HG03565 (cell line): ENCODE results near the gene NLRP7.
A peak's percentile ranks its signal among the peaks of the same experiment; 100 is the strongest.
"Not testable (repeated sequence)": the region's sequence is repeated elsewhere in the genome, so short reads cannot be mapped to it uniquely, and the experiment has no call there.

Experiments
- ATAC-seq: cut with Tn5 transposase; IDR thresholded peaks from one replicate; pipeline ENCODE4 v1.9.1; 2021; ENCODE audit warnings: mild to moderate bottlenecking, moderate library complexity; ENCODE audit not compliant: unreplicated experiment

The NLRP7 gene

DNA sequence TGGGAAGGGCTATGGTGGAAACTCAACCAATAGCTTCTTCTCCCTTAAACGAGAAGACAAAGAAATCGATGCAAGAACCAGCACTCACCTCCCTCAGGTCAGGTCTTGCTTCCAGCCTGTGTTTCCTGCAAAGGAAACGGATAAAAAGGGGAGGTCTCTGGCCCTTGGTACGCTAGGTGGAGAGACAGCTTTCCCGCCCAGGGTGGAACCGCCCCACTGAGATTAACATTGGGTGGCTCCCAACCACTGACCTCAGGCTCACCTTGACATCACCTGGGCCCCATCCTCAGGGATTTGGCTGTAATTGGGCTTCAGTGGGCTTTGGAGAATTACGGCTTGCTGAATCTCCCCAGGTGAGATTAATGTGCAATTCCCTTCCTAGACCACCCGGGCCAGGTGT, at the start of gene NLRP7:
Gene NLRP7 (minus strand): TSS at position 150 of the 400 bp plus-strand sequence.
- ATAC-seq: no peak

DNA sequence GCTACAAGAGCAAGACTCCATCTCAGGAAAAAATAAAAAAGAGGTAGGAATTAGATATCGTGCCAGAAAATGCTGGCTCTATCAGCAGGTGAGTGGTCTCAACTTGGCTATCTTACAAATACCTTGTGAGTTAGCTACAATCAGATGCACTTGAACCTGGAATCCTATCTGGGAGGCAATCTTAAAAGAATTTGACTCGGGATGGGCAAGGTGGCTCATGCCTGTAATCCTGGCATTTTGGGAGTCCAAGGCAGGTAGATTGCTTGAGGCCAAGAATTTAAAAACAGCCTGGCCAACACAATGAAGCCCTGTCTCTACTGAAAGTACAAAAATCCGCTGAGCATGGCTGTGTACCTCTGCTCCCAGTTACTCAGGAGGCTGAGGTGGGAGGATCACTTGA, 48.2 kb upstream of the NLRP7 start:
- ATAC-seq: no peak

DNA sequence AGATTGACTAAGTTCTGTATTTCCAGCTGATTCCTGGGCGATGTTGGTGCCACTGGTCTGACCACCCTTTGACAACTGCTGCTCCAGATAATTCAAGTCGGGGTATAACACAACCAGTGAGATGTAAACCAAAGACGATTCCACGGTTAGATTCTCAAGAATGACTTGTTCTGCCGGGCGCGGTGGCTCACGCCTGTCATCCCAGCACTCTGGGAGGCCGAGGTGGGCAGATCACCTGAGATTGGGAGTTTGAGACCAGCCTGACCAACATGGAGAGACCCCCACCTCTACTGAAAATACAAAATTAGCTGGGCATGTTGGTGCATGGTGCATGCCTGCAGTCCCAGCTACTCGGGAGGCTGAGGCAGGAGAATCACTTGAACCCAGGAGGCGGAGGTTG, 42.2 kb upstream of the NLRP7 start:
- ATAC-seq: not testable (repeated sequence)

DNA sequence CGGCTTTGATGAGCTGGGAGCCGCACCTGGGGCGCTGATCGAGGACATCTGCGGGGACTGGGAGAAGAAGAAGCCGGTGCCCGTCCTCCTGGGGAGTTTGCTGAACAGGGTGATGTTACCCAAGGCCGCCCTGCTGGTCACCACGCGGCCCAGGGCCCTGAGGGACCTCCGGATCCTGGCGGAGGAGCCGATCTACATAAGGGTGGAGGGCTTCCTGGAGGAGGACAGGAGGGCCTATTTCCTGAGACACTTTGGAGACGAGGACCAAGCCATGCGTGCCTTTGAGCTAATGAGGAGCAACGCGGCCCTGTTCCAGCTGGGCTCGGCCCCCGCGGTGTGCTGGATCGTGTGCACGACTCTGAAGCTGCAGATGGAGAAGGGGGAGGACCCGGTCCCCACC, 35.2 kb upstream of the NLRP7 start:
- not testable (repeated sequence) for ATAC-seq

DNA sequence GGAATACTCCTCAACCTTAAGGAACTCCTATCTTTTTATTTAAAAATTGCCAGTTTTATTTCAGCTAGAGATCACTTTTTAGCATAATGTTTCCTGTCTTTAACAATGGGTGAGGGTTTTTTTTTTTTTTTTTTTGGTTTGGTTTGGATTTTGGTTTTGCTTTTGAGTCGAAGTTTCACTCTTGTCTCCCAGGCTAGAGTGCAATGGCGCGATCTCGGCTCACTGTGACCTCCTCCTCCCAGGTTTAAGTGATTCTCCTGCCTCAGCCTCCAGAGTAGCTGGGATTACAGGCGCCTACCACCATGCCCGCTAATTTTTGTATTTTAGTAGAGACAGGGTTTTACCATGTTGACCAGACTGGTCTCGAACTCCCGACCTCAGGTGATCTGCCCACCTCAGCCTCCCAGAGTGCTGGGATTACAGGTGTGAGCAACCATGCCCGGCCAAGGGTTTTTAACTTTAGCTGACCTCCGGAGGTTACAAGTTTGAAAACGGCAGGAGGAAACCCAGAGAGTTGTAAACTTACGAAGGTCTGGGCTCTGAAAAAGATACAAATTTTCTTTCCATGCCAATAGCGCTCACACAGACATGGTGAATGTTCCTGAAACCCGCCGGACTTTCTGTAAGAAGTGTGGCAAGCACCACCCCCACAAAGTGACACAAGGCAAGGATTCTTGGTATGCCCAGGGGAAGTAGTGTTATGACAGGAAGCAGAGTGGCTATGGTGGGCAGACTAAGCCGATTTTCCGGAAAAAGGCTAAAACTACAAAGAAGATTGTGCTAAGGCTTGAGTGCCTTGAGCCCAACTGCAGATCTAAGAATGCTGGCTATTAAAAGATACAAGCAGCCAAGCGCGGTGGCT, 26.1 kb upstream of the NLRP7 start:
- ATAC-seq: not testable (repeated sequence)

DNA sequence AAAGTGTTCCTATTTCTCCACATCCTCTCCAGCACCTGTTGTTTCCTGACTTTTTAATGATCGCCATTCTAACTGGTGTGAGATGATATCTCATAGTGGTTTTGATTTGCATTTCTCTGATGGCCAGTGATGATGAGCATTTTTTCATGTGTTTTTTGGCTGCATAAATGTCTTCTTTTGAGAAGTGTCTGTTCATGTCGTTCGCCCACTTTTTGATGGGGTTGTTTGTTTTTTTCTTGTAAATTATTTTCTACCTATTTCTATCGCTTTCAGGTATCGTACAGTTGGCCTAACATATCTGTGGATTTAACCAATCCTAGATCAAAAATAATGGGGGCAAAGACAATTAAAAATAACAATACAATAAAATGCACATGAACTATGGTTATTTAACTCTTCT, 24.1 kb upstream of the NLRP7 start:
- ATAC-seq: not testable (repeated sequence)

DNA sequence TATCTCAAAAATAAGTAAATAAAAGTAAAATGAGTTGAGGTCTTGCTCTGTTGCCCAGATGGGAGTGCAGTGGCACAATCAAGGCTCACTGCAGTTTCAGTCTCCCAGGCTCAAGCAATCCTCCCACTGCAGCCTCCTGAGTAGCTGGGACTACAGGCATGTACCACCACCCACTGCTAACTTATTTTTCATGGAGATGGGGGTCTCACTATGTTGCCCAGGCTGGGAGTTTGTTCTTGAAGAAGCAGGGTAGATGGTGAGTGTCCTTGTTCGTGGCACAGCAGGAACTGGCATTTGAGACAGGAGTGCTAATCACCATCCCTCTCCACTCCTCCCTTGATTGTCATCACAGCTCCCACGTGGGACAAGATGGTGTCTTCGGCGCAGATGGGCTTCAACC, 22.3 kb upstream of the NLRP7 start:
- ATAC-seq: no peak

DNA sequence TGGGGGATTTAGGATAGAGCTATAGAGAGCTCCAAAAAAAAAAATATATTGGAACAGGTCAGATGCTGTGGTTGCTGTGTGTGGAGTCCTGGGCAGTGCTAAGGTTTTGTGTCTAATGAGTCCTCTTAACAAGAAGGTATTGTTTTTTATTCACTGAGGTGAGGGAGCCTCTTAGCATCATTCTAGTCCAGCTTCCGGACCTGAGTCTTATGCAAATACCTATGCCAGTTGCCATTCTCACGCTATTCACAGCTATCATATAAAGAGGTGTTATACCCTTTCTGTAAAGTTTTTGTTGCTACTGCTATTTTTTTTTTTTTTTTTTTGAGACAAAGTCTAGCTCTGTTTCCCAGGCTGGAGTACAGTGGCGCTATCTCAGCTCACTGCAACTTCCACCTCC, 20.3 kb upstream of the NLRP7 start:
- ATAC-seq: no peak

DNA sequence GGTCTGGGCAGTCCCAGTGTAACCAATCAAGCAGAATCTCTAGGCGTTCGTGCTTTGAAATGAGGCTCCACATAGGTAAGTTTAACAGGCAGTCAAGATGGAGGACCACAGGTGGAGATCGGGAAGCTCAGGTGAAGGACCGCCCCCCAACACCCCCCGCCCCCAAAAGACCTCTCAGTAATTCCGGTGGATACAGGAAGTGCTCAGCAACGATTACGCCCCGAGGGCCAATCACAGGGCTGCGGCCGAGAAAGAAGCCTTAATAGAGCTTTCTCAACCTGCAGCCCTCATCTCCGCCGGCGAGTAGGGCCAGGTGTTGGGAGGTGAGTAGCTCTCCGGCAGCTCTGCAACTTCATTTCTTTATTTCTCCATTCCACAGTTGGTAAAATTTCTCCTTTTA, 17.7 kb upstream of the NLRP7 start:
- ATAC-seq: not testable (repeated sequence)

DNA sequence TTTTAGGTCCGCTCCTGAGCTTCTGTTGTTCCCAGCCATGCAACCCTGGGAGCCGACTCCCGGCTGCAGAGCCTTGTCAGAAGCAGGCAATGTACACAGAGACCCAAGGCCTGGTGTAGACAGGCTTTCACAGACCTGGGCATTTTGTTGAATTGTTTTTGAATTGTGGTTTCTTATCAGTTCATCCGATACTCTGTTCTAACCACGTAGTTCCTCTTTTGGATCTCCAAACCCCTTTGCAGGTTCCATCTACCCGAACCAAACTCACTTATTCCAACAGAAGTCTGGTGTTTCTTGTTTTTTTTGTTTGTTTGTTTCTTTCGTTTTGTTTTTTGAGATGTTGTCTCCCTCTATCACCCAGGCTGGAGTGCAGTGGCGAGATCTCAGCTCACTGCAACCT, 12.5 kb upstream of the NLRP7 start:
- ATAC-seq: no peak

DNA sequence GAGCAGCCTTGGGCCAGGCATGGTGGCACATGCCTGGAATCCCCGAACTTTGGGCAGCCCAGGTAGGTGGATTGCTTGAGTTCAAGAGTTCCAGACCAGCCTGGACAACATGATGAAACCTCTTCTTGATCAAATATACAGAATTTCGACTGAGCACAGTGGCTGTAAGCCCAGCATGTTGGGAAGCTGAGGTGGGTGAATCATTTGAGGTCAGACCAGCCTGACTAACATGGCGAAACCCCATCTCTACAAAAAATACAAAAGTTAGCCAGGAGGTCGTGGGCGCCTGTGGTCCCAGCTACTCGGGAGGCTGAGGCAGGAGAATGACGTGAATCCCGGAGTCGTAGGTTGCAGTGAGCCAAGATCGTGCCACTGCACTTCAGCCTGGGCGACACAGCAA, 8.0 kb upstream of the NLRP7 start:
- ATAC-seq: no peak

DNA sequence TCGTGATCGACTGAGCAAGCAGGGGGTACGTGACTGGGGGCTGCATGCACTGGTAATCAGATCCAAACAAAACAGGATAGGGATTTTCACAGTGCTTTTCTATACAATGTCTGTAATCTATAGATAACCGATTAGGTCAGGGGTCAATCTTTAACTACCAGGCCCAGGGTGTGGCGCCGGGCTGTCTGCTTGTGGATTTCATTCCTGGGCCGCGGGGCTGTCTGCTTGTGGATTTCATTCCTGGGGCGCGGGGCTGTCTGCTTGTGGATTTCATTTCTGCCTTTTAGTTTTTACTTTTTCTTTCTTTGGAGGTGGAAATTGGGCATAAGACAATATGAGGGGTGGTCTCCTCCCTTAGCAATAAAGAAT, 6.0 kb upstream of the NLRP7 start:
- ATAC-seq: not testable (repeated sequence)

DNA sequence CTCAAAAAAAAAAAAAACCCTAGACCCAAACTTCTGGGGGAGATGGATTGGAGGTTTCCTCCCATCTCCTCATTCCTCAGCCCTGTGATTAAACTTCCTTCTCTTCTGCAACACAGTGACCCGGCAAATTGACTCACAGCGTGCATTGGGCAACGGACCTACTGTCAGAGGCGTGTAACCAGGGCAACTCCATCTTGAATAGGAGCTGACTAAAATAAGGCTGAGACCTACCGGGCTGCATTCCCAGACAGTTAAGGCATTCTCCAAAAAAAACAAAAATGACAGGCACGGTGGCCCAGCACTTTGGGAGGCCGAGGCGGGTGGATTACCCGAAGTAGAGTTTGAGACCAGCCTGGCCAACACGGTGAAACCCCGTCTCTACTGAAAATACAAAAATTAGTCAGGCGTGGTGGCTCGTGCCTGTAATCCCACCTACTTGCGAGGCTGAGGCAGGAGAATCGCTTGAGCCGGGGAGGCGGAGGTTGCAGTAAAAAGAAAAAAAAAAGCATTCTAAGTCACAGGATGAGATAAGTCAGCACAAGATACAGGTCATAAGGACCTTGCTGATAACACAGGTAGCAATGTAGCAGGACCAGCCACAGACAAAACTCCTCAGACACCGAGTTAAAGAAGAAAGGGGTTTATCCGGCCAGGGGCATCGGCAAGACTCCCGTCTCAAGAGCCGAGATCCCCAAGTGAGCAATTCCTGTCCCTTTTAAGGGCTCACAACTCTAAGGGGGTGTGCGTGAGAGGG, 5.4 kb upstream of the NLRP7 start:
- no peak for ATAC-seq

DNA sequence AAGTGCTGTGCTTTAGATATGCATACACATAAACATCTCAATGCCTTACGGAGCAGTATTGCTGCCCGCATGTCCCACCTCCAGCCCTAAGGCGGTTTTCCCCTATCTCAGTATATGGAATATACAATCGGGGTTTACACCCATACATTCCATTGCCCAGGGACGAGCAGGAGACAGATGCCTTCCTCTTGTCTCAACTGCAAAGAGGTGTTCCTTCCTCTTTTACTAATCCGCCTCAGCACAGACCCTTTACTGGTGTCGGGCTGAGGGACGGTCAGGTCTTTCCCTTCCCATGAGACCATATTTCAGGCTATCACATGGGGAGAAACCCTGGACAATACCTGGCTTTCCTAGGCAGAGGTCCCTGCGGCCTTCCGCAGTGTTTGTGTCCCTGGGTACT, 3.2 kb upstream of the NLRP7 start:
- not testable (repeated sequence) for ATAC-seq

DNA sequence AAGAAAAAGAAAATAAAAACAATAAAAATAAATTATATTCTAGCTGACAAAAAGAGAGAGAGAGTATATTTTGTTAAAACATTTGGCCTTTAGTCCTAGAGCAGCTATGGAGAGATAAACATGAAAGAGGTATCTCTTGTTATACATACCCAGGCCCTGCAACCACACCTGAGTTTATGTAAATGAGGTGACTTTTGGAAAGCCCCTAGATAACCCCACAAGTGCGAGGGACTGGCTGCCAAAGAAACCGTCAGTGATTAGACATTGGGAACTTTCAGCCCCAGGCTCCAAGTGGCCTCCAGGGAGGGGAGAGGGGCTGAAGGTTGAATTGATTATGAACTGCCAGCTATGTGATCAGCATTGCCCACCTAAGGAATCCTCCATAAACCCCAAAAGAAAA, 2.1 kb upstream of the NLRP7 start:
- ATAC-seq: no peak

DNA sequence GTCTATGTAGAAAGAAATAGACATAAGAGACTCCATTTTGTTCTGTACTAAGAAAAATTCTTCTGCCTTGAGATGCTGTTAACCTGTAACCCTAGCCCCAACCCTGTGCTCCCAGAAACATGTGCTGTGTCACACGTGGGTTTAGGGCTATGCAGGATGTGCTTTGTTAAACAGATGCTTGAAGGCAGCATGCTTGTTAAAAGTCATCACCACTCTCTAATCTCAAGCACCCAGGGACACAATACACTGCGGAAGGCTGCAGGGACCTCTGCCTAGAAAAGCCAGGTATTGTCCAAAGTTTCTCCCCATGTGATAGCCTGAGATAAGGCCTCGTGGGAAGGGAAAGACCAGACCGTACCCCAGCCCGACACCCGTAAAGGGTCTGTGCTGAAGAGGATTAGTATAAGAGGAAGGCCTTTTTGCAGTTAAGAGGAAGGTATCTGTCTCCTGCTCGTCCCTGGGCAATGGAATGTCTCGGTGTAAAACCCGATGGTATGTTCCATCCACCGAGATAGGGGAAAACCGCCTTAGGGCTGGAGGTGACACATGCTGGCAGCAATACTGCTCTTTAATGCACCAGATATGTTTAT, 3.5 kb downstream of the NLRP7 start:
- not testable (repeated sequence) for ATAC-seq

DNA sequence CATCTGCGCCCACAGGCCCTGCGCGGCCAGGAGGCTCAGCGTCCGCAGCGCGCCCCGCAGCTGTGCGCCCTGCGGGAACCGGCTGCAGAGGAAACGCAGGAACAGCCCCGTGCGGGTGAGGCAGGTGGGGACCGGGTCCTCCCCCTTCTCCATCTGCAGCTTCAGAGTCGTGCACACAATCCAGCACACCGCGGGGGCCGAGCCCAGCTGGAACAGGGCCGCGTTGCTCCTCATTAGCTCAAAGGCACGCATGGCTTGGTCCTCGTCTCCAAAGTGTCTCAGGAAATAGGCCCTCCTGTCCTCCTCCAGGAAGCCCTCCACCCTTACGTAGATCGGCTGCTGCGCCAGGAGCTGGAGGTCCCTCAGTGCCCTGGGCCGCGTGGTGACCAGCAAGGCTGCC, 7.8 kb downstream of the NLRP7 start:
- not testable (repeated sequence) for ATAC-seq

DNA sequence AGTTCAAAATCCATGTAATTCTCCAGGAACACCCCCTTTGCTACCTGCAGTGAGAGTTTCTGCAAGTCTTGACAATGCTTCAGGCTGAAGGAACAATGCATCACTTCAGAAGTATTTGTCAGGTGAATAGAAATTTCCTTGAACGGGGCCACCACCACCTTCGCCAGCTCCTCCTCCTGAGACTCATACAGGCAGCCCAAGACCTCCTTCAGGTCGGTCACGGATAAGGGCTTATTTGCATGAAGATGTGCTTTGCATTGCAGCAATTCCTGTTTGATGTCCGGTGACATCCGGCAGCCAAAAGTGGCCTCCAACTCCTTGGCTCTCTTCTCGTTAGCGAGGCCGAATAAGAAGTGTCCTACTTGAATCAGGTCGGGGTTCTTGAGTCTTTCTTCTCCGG, 8.4 kb downstream of the NLRP7 start:
- ATAC-seq: no peak

DNA sequence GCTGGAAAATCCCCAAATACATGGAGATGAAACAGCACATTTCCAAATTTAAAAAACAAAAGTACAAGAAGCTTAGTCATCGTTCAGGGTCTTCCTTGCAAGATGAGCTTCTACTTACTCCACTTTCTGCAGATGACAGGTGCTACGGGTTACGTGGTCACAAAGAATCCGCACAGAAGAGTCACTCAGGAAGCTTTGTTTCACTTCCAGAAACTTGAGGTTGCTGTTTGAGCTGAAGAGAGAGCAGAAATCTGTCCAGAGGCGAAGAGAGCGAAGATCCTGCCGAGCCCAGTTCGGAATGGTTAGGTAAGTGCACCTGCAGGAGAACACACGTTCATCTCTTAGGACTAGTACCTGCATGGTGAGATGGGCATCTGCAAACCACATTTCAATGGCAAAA, 9.4 kb downstream of the NLRP7 start:
- peak; percentile 56 for ATAC-seq

DNA sequence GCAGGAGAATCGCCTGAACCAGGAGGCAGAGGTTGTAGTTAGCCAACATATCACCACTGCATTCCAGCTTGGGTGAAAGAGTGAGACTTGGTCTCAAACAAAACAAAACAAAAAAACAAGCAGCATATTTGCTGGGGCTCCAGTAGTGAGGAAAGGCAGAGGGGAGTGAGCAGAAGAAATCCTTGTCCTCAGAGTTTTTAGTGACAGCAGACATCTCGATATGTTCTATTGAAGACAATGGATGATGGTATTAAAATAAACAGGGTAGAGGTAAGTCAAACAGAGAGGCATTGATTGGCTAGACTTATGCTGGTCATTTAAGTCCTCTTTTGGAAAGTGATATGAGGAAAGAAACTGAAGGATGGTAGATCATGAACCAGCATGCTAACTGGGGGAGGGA, 19.0 kb downstream of the NLRP7 start:
- no peak for ATAC-seq

DNA sequence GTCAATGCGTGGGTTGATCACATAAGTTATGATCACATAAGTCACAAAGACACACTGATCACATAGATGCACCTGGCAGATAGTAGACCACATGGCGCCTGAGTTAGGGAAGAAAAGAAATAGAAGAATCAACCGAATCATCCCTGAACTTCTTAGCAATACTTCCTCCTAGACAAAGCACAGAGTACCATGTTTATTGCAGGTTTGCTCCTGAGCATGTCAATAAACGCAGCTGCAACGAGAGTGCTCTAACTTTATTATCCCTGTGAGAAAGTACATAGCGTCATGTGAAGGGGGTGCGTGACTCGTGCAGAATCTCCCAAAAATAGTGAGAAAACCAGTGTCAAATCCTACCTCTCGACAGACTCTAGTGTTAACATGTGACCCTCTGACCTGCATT, 24.1 kb downstream of the NLRP7 start:
- ATAC-seq: no peak

DNA sequence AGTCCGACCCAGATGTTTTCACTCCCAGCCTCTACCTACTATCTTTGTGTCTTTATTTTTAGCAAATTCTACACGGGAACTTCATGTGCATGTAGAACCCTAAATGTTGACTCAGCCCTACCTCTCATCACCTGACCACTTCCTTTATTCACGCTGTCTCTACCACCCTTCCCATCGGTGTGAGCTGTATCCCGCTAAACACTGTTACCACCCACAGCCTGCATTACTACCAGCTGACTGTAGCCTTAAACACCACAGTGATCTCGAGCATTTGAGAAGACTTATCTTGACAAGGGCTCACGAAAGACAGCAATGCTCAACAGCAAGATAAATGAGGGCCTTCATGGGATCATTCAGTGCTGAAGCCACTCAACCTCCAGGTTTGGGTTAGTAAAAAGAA, 26.2 kb downstream of the NLRP7 start:
- ATAC-seq: no peak
